Measurements from ENCODE around the gene SLC11A2.
"Not testable (repeated sequence)": the region's sequence is repeated elsewhere in the genome, so short reads cannot be mapped to it uniquely, and the experiment has no call there.

SLC11A2 gene

DNA sequence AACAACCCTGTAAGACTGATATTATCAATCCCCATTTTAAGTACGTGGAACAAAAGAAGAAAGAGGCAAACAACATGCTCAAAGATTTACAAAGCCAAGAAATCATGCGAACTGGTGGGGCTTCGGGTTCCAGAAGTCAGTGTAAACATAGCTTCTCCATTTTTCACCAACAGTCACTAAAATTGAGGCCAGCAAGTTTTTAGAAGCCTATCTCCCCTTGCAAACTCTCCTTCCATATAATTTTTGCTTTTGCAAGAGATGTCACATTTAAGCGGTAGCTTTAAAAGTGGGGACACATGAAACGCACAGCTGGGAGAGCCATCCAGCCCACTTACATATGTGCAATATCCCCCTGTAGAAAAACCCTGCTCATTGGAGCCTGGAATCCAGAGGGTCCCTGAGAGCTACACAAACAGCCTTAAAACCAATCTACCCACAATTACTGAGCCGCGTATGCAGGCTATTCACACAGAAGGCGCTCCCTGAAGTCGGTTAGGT, 797 bp downstream of the SLC11A2 start:
- DNase-seq (ENCODE audit: low read depth): no peak

DNA sequence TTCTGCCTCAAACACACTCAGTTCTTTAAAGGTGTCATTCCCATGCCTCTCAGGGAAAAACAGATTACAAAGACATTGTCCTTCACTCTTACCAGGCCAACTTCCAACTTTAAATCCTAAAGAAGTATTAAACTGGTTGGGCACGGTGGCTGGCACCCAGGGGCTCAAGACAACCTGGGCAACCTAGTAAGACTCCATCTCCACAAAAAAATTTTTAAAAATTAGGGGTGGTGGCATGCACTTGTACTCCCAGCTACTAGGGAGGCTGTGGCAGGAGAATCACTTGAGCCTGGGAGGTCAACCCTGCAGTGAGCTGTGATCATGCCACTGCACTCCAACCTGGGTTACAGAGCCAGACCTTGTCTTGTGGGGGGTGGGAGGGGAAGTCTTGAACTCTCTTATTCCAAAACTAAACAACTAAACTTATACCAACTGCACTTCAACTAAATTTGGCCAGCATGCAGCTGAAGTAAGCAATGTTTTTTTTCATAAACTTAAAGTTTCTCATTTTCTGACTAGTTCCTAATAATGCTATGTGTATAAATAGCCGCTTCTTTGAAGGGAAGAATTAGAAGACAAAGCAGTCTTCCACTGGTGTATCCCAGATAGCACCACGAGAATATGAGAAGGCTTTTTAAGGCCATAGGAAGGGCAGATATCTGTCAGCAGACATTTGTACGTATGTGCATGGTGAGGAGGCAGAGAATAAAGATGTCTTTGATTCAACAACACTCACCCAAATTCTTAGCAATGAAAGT, 2.4 kb downstream of the SLC11A2 start:
- no peak for DNase-seq (ENCODE audit: low read depth)

DNA sequence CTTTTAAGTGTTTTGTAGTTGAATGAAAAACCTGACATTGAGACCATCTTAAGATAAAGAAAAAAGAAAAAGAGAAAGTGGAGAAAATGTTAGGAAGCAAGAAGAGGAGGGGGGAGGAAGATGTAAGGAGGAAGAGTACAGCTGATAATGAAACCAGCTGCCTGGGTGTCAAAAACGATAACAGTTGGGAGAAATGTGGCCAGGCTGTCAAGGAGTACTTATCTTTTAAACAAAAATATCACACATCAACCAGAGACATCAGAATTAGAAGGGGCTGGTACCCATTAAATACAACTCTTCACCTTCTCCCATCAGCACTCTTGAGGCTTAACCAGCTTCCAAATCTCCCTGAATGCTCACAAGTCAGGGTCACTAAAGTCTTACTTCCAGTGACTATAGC, 4.5 kb downstream of the SLC11A2 start:
- no peak for DNase-seq (ENCODE audit: low read depth)

DNA sequence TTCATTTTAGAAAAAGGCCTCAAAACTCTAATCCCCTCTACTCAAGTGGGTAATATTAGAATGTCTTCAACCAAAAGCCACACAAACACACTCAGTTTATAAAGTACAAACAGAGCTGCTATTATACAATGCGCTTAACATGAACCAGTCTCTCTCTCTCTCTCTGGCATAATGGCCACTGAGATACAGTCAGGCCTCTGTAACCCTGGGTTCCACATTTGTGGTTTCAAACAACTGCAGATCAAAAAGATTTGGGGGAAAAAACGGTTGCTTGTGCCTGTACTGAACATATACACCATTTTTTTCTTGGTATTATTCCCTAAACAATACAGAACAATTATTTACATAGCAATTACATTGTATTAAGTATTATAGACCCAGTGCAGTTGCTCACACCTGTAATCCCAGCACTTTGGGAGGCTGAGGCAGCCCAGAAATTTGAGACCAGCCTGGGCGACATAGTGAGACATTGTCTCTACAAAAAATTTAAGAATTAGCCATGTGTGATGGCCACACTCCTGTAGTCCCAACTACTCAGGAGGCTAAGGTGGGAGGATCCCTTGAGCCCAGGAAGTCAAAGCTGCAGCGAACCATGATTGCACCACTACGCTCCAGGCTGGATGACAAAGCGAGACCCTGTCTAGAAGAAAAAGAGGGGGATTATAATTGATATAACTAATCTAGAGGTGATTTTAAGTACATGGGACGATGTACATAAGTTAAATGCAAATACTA, 5.6 kb downstream of the SLC11A2 start:
- no peak for DNase-seq (ENCODE audit: low read depth)

DNA sequence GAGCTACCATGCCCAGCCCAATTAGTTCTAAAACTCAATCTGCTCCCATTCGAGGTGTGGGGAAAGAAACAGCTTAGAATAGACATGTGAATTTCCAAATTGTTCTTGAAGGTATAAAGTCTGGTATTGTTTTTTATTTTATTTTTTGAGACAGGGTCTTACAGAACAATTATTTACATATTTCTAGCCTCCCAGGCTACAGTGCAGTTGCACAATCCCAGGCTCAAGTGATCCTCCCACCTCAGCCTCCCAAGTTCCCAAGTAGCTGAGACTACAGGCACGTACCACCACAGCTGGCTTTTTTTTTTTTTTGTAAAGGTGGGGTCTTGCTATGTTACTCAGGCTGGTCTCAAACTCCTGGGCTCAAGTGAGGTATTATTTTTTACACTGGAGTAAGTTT, 6.3 kb downstream of the SLC11A2 start:
- DNase-seq (ENCODE audit: low read depth): no peak

DNA sequence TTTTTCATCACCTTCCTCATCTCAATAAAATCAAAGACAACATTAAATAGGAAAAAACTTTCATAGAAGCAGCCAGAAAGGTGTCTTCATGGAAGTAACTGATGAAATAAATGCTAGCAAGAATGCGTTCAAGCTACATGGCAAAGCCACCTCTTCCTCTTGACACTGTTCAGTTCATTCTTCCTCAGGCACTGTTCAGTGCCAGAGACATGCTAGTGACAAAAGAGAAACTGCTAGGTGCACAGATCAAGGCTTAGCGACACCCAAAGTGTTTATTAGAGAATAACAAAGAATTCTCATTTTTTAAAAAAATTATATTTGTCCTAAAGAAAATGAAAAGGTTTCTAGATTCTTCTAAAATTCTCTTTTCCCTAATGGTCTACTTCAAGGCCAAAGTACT, 7.2 kb downstream of the SLC11A2 start:
- no peak for DNase-seq (ENCODE audit: low read depth)

DNA sequence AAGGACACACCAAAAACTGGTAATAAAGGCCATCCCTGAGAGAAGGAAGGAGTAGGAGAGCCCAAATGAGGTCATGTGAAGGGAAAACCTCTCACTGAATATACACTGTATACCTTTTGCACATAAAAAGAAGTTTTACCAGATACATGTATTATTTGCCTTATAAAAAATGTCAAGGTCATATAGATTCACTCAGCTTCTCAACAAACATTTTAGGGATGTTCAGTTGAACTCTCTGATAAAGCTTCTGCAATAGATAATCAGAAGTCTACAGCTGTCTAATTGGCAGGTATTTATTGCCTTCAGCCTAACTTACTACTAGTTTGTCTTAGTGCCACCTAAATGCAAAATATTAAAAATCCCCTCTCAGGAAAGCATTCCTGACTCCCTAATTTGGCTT, 8.7 kb downstream of the SLC11A2 start:
- no peak for DNase-seq (ENCODE audit: low read depth)

DNA sequence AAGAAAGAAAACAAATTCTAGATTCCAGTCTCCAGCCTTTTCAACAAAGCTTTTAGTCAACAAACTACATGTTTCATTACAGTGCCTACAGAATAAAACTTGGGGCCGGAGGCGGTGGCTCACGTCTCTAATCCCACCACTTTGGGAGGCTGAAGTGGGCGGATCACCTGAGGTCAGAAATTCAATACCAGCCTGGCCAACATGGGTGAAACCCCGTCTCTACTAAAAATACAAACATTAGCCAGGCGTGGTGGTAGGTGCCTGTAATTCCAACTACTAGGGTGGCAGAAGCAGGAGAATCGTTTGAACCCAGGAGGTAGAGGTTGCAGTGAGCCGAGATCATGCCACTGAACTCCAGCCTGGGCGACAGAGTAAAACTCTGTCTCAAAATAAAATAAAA, 11.7 kb downstream of the SLC11A2 start:
- DNase-seq (ENCODE audit: low read depth): not testable (repeated sequence)

DNA sequence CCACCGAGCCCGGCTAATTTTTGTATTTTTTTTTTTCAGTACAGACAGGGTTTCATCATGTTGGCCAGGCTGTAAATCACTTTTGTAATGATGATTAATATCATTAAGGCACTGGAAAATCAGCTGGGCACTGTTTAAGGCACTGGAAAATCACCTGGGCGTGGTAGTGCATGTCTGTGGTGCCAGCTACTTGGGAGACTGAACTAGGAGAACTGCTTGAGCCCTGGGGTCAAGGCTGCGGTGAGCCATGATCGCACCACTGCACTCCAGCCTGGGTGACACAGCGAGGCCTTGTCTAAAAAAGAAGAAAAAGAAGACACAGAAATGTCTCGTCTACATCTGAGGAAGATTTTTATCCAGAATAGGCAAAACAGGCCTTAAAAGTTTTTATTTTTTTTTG, 12.7 kb downstream of the SLC11A2 start:
- no peak for DNase-seq (ENCODE audit: low read depth)

DNA sequence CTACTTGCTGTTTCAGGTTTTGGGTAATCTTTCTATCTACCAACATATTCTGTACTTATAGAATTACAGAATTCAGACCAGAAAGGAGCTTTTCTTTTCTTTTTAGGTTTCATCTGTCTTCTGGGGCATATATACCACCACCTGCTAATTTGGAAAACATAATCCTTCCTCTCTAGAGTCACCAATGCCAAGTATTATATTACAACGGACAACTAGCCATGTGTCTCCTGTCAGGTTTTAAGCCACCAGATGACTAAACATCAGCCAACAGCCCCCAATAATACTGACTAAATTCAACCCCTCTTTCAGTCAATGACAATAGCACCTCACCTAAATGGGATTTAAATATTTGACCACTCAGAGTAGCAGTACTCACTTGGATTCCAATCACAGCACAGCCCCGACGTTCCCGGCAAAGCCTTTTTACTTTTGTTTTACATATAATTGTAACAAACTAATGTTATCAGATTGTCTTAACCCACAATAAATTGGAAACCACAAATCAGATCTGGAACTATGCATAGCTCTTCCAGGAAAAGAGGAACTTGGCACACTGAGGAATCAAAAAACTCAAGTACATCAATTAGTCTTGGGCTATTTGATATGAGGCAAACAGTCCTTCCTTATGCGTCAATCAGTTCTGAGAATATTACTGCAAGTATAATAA, 13.5 kb downstream of the SLC11A2 start:
- no peak for DNase-seq (ENCODE audit: low read depth)

DNA sequence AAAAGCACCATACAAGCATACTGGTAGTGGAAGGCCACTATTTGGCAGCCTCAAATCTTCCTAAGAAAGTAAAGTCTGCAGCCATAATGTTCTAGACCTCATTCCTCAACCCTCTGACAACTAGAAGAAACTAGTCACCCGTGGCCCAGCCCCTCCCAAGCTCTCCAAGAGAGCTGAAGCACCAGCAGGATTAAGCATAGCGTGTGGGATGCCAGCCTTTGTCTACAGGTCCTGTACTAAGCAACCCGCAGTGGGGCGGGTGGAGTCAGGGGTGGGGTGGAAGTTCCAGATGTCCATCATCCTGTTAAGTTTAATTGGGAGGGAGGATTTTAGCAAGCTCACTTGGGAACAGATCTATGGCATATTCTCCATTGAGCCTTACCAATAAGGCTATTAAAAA, 14.2 kb downstream of the SLC11A2 start:
- DNase-seq (ENCODE audit: low read depth): no peak

DNA sequence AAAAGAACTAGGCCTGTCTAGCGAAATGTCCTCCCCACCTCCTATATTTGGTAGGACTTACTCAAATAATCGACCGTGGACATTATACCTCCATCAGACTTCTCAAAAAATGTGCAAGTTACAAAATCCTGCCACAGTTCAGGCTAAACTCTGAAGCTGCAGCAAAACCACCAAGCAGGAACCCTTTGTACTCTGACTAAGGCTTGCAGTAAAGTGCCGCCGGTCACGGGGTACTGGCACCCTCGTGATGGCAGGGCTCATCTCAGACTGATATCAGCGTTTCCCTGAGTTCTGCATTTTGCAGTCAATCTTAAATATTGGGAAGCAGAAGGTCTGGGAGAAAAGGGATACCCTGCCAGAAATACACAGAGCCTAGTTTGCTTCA, 17.1 kb downstream of the SLC11A2 start:
- DNase-seq (ENCODE audit: low read depth): no peak

DNA sequence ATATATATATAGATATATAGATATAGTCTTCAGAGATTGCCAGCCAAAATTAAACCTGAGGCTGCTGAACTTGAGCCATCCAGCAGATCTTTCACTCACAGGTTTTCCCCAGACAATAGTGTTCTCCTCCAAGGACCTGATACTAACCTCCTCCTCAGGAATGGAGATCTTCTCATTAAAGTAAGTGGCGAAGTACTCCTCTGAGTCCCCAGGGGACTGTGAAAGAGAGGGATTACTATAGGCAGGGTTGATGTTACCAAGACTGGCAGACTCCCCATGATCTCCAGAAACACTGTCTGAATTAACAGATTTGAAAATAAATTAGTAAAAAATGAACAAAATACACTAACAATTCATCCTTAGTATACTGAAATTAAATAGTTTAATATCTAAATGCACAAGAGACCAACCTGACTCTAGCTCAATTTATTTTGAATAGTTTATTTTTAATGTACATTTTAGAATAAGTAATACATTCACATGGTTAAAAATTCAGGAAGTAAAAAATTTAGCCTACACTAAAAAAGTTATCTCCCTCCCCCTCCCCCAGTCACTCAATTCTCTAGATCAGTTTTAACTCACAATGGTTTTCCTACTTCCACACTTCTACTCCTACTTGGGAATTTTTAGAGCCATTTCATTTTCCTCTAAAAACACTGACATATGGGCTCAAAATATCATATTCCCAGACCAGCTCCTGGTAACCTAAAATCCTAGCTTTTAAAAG, 17.7 kb downstream of the SLC11A2 start:
- DNase-seq (ENCODE audit: low read depth): no peak

DNA sequence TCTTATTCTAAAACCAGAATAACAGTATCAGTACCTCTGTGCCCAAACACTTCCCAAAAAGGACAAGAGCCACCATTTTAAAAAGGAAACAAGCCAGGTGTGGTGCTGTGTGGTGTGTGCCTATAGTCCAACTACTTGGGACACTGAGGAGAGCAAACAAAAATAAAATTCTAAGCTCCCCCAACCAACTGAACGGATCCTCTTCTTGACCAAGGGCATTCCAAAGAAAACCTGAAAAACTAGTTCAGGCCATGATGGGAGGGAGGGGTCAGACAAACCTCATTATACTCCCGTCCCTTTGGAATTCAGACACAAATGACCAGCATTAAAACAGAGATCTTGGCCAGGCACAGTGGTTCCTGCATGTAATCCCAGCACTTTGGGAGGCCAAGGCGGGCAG, 20.5 kb downstream of the SLC11A2 start:
- DNase-seq (ENCODE audit: low read depth): no peak

DNA sequence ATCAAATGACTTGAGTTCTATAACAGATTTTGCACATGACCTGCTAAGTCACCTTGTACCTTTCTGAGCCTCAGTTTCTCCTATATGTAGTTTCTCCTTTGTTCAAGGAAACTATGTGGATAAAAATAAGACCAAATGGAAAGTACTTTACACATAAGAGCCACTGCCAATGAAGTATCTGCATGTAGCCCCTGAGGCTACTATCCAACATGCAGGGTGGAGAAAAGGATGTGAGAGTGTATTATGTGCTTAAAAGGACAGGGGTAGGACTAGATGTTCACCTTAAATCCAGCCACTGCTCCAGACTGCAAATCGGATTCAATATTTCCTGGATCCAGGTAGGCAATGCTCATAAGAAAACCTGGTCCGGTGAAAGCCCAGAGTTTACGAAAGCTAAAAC, 21.2 kb downstream of the SLC11A2 start:
- DNase-seq (ENCODE audit: low read depth): no peak

DNA sequence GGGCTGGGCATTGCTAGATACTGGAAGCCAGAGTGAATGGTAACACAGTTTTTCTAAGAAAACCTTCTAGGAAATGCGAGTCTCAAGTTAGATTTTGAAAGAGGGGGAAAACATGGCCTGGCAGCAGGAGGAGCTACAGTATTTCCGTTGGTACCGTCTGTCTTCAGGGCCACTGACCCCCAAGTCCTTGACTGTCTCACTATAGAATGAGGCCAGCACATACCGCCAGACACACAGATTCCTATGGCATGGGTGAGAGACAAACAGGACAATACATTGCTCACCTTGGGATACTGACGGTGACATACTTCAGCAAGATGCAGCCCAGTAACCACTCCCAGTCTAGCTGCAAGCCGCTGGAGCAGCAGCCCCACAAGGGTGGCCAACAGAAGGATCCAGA, 21.7 kb downstream of the SLC11A2 start:
- DNase-seq (ENCODE audit: low read depth): no peak

DNA sequence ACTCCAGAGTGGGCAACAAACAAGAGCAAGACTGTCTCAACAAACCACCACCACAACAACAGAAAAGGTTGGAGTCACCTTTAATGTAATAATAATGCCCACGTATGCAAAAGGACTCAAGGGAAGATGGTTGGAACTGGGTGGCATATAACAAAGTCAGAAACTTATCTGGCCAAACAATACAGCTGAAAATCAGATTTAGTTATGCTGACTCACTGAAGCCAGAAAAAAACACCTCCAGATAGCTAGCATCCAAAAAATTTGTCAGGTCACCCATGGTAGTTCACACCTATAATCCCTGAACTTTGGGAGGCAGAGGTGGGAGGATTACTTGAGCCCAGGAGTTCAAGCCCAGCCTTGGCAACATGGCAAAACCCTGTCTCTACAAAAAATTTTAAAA, 24.4 kb downstream of the SLC11A2 start:
- no peak for DNase-seq (ENCODE audit: low read depth)

DNA sequence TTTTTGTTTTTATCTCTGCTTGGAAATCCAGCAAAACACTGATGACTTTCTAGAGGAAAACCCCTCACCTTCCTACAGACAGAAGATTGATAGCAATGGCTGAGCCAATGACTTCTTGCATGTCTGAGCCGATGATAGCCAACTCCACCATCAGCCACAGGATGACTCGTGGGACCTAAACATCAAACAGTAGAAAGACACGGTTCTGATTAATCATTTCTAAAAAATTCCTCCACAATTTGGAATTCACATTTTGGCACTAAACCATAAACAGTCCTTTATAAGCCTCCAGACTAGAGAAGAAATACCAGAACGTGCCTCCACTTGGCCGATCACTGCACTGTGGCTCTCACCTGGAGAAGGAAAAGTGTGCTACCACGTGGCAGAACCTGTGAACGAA, 25.9 kb downstream of the SLC11A2 start:
- no peak for DNase-seq (ENCODE audit: low read depth)

DNA sequence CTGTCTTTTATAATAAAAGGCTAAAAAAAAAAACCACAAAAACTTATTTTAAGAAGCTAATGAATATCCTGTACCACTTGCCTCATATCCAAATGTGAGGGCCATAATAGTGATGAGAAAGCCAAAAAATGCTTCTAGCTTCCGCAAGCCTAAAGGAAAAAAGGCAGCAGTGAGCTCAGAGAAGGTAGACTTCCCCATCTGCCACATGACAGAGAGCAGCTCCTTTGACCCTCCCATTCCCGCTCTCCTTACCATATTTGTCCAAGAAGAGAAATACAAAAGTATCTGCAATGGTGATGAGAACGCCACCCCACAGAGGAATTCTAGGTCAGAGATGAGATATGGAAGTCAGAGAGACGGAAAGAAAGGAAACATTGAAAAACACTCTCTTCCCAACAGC, 27.1 kb downstream of the SLC11A2 start:
- DNase-seq (ENCODE audit: low read depth): no peak

DNA sequence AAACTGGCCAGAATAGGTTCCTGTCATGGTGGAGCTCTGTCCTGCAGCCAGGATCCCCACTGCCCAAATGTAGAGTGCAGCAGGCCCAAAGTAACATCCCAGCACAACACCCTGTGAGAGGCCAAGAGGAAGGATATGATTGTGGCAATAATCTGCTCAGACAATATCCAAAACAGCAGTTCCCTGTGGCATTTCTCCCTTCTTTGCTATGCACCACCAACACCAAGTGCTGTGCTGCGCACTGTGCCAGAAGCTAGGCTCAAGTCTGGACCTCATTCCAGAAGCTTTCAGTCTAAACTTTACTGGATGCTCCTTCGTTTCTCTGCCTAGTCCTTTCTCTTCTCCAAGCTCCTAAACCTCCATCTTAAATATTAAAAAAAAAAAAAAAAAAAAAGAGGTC, 33.4 kb downstream of the SLC11A2 start:
- no peak for DNase-seq (ENCODE audit: low read depth)

DNA sequence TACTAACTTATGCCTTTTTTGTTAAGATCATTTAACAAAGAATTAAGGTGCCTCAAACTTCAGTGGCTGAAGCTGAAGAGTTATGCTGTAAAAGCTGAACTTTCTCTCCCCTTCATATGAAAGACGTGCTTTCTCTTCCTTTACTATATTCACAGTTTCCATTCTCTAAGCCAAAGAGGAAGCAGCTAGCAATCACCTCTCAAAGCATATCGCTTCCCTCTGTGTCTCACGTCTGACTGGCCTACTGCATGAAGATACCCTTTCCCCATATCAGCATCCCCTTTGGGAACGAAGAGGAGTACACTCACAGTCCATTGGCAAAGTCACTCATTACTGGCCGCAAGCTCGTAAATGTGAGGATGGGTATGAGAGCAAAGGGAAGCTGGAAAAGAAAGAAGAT, 34.9 kb downstream of the SLC11A2 start:
- no peak for DNase-seq (ENCODE audit: low read depth)

DNA sequence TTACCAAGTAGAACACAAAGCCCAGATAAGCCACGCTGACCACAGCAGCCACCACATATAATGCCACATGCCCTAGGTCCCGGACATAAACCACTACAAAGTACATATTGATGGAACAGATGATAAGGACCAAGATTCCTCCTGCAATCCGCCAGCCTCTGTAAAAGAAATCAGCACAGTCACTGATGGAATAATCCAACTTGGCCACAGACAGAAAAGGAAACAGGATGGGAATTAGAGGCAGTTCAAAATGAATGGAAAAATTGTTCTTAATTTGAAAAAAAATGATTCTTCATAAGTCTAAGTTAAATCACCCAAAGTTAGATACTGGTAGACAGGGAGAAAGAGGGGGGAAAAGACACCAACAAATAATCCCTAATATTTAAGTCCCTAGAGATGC, 35.4 kb downstream of the SLC11A2 start:
- no peak for DNase-seq (ENCODE audit: low read depth)
